Heart left ventricle (tissue), 16 donors: Measurements from ENCODE around the gene ENKD1. TPM values are rescaled to one million over a fixed set of nuclear protein-coding genes. Genes with fewer than 3 reads are reported as not detected.
A peak's percentile ranks its signal among the peaks of the same experiment; 100 is the strongest.

Experiments
- ATAC-seq, 4 donors: fragments of 200-7000 bp; cut with Tn5 transposase; one replicate each; pipeline ENCODE4 v1.9.1; 2020 to 2022; ENCODE audit warnings: moderate library complexity in 4 of 4, mild to moderate bottlenecking in 3 of 4, moderate number of reproducible peaks in 1 of 4
- DNase-seq, 5 donors: peaks; one replicate each; pipeline ENCODE4 v3.0.0-alpha.2; 2020
- H3K27ac ChIP-seq, 12 donors: fragments of 200-600 bp; sonication (generic) in 4 of 12; one replicate each; pipeline versions ENCODE4 v1.5.0 to v1.8.0; 2016 to 2022; ENCODE audit warnings: mild to moderate bottlenecking in 2 of 12
- H3K27me3 ChIP-seq, 9 donors: fragments of 200-600 bp; sonication (generic) in 2 of 9; one replicate each; pipeline versions ENCODE4 v1.5.1 to v1.8.0; 2016 to 2022; ENCODE audit warnings: mild to moderate bottlenecking in 3 of 9
- H3K36me3 ChIP-seq, 9 donors: fragments of 200-600 bp; sonication (generic) in 2 of 9; one replicate each; pipeline versions ENCODE4 v1.5.0 to v1.8.0; 2018 to 2022; ENCODE audit warnings: mild to moderate bottlenecking in 2 of 9
- H3K4me1 ChIP-seq, 12 donors: fragments of 200-600 bp; sonication (generic) in 4 of 12; one replicate each; pipeline versions ENCODE4 v1.5.0 to v1.8.0; 2016 to 2022; ENCODE audit warnings: mild to moderate bottlenecking in 3 of 12
- H3K4me3 ChIP-seq, 12 donors: fragments of 200-600 bp; sonication (generic) in 4 of 12; one replicate each; pipeline versions ENCODE4 v1.5.0 to v1.8.0; 2017 to 2022; ENCODE audit warnings: mild to moderate bottlenecking in 9 of 12, moderate library complexity in 4 of 12
- H3K9me3 ChIP-seq, 12 donors: fragments of 200-600 bp; sonication (generic) in 4 of 12; one replicate each; pipeline versions ENCODE4 v1.5.0 to v1.8.0; 2016 to 2022; ENCODE audit warnings: mild to moderate bottlenecking in 1 of 12
- CTCF ChIP-seq, 12 donors: fragments of 200-600 bp; sonication (generic) in 4 of 12; IDR thresholded peaks; one replicate each; pipeline versions ENCODE4 v1.5.0 to v1.8.0; 2018 to 2022; ENCODE audit warnings: antibody characterized with exemption in 12 of 12, mild to moderate bottlenecking in 5 of 12
- POLR2A ChIP-seq, 2 donors: fragments of 450-650 bp; IDR thresholded peaks; one replicate each; pipeline ENCODE4 v1.6.1; 2017; ENCODE audit warnings: antibody characterized with exemption in 2 of 2, mild to moderate bottlenecking in 2 of 2, moderate library complexity in 2 of 2
- WGBS, 4 donors: extraction: QIAGEN DNeasy Blood & Tissue Kit in 2 of 4; methylation state at CpG; one replicate each; pipeline versions ENCODE4 v1.1.5 to v1.1.7; 2013 to 2018; 5-methylcytosine and 5-hydroxymethylcytosine counted together
- intact Hi-C, 10 donors: fragments of 100-400 bp; cut with DNase I; formaldehyde crosslinking; loops; one replicate each; pipeline versions ENCODE4 v1.11.1 to v1.14.2; 2022
- polyA plus RNA-seq, 2 donors: library from polyadenylated mRNA; stranded (reverse); fragments of 200-250 nt; gene quantifications; one replicate each; pipeline ENCODE4 v1.2.3, GENCODE V29; 2013
- total RNA-seq, 9 donors: library from RNA; depleted of rRNA in 2 of 9; stranded (reverse); fragments of >200 nt in 2 of 9; fragmentation: NEBNext Ultra II Directional in 3 of 9; extraction: Animal tissue kit (Norgen Biotek cat#: 25700) in 3 of 9; gene quantifications; one replicate each; pipeline versions ENCODE4 v1.1.0 to v1.2.4, GENCODE V29; 2016 to 2023
- donor health status: ischemic (EF 13 %, LVEDD 7.1; RV severe dilation, severe dysfunction).
- donor health status: healthy with polysubstance abuse.
- donor health status: DM: no; HTN: yes; CAD: no.
- donor health status: DM: no; HTN: no; CAD: no.
- donor health status: ischemic (EF 25% LVEDD 6.9; RV normal size, moderate dysfunction).
- donor health status: ischemic (EF 25% LVEDD 5.7; RV mildly dilated, moderate dysfunction).
- donor health status: healthy.
- donor health status: DM: yes; HTN: yes; CAD: no.
- donor health status: ischemic (EF 35%, LVEDD 5.7; RV mildly dilated, moderate dysfunction).
- donor health status: nonischemic (EF 11% LVEDD 7.7; RV severe dilation, severe dysfunction).
- donor health status: DM: yes; HTN: yes; CAD: no.
- donor health status: PGD.
- donor health status: ischemic (EF 29% LVEDD 5.4; RV normal size, mild dysfunction).
- donor health status: nonischemic (EF 23%, LVEDD 6.1; RV moderate dilation, normal function).

Gene ENKD1
- total and polyA plus RNA-seq, 11 donors, result 7.6 to 26.9 (median 10.6) TPM

- no peak for DNase-seq
- intact Hi-C loops, result no loop called here
- H3K27me3 ChIP-seq, result no peaks in the 10 kb centered on the region
- H3K36me3 ChIP-seq, result peaks cover 0 to 3% (median 0%) of the 10 kb centered on the region in 9 donors
- peaks cover 0 to 16% (median 3%) of the 10 kb centered on the region in 12 donors for H3K4me1 ChIP-seq
- no peaks in the 10 kb centered on the region for H3K9me3 ChIP-seq
- WGBS, 4 donors, result 97 to 99% (median 98%) methylated on average over 5 of the region's 5 CpGs
- no peak overlapping the region for H3K4me3 ChIP-seq
- TF ChIP-seq CTCF (IDR thresholded peaks at IDR 0.05) (no peak), POLR2A (IDR thresholded peaks at IDR 0.05) (no peak)
- ATAC-seq, result no peak
- no peak overlapping the region for H3K27ac ChIP-seq
These were observed 41.2 kb upstream of the ENKD1 start for GRCh38 chr16:67707790-67708189.

GRCh38 chr16:67707210-67707609 is 40.7 kb upstream of the ENKD1 start:
- peaks cover 0 to 16% (median 3%) of the 10 kb centered on the region in 12 donors for H3K4me1 ChIP-seq
- intact Hi-C loops, result no loop called here
- no peak for TF ChIP-seq POLR2A (IDR thresholded peaks at IDR 0.05)
- TF ChIP-seq CTCF (IDR thresholded peaks at IDR 0.05), result no peak

GRCh38 chr16:67704110-67704509 is 37.6 kb upstream of the ENKD1 start:
- 87 to 96% (median 93%) methylated on average over 5 of the region's 5 CpGs for WGBS, 4 donors
- H3K9me3 ChIP-seq, result peaks cover 0 to 5% (median 0%) of the 10 kb centered on the region in 12 donors
- intact Hi-C loops, result no loop called here
- H3K27me3 ChIP-seq, result no peaks in the 10 kb centered on the region
- peaks cover 0 to 5% (median 0%) of the 10 kb centered on the region in 9 donors for H3K36me3 ChIP-seq
- ATAC-seq (no peak), DNase-seq (no peak)
- peak overlapping the region in 1 of 12 donors; percentile 6 for H3K27ac ChIP-seq
- no peak overlapping the region for H3K4me3 ChIP-seq
- peaks cover 0 to 16% (median 3%) of the 10 kb centered on the region in 12 donors for H3K4me1 ChIP-seq
- no peak for TF ChIP-seq POLR2A (IDR thresholded peaks at IDR 0.05)
- no peak for TF ChIP-seq CTCF (IDR thresholded peaks at IDR 0.05)

More at GRCh38 chr16:67707210-67707609, 40.7 kb upstream of the ENKD1 start:
- Histone ChIP-seq H3K4me3 (no peak overlapping the region), H3K27ac (no peak overlapping the region), H3K36me3 (peaks cover 0 to 3% (median 0%) of the 10 kb centered on the region in 9 donors), H3K9me3 (no peaks in the 10 kb centered on the region), H3K27me3 (no peaks in the 10 kb centered on the region)
- ATAC-seq (no peak), DNase-seq (no peak)
- 86 to 100% (median 97%) methylated on average over 4 of the region's 4 CpGs for WGBS, 4 donors

DNA sequence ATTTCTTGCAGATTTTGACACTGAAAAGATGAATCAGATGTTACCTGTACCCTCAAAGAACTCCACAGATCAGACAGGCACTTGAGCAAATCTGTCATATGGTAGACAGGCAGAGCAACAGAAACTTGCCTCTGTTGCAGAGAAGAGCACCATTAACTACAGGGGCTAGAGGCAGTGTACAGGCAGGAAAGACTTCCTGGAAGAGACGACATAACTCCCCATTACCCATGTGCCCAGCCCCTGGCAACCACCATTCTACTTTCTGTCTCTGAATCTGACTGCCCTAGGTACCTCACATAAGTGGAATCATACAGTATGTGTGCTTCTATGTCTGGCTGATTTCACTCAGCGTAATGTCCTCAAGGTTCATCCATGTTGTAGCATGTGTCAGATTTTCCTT is 37.1 kb upstream of the ENKD1 start:
- Histone ChIP-seq H3K27ac (peak overlapping the region in 2 of 12 donors; percentile 5 to 6), H3K4me3 (no peak overlapping the region), H3K36me3 (peaks cover 0 to 7% (median 0%) of the 10 kb centered on the region in 9 donors), H3K27me3 (no peaks in the 10 kb centered on the region), H3K9me3 (peaks cover 0 to 8% (median 0%) of the 10 kb centered on the region in 12 donors), H3K4me1 (peaks cover 0 to 16% (median 3%) of the 10 kb centered on the region in 12 donors)
- DNase-seq, result no peak
- TF ChIP-seq POLR2A (IDR thresholded peaks at IDR 0.05), result no peak
- no peak for TF ChIP-seq CTCF (IDR thresholded peaks at IDR 0.05)
- WGBS, 4 donors, result 71 to 93% (median 75%) methylated on average over 2 of the region's 2 CpGs
- intact Hi-C loops, result no loop called here
- ATAC-seq, result no peak
